Measurements from ENCODE around the gene NEDD9.

DNA sequence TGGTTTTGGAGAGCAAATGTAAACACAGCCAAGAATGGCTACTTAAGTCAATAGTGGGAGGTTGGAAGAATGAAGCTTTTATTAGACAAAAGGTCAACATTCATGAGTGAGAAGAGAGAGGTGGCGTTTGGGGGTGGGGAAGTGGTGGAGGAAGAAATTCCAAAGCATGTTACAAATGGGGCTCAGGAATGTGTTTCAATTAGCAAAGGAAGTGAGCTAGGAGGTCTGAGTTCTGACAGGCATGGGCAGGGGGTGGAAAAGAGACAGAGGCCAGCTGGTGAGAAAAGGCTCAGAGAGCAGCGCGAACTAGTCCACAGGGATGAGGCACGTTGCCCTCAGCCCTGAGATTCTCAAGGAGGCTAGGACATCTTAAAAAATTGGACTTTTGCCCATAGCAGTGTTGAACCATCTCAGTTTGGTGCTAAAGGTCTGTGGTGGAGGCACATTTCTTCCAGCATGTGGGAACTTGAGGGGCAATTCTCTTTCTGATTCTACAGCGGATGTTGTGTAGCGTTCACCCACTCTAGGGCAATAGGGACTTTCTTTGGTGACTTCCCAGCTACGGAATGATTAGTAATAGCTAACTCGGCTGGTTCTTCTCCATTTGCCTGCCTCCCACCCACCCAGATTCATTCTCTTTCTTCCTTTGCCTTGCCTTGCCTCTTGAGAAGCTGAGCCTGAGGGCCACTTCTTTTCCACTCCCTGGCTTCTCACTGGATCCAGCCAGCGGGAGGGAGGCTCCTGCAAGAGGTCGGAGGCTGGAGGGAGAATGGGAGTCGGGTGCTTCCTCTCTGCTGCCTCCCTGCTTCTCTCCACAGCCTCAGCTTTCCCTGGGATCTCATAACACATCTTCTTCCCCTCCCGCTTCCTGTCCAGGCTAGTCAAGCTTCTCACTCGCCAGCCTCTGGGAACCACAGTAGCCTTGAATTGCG, 45.1 kb upstream of the NEDD9 start:
- TF ChIP-seq YY1 (tag by site-specific recombination; IDR thresholded peaks at IDR 0.05) (no peak), ZFHX2 (tag by site-specific recombination; conservative IDR thresholded peaks at IDR 0.05) (peak; percentile 30; the same call in 1 of the 2 replicates)
- TF ChIP-seq, protein P1, sequence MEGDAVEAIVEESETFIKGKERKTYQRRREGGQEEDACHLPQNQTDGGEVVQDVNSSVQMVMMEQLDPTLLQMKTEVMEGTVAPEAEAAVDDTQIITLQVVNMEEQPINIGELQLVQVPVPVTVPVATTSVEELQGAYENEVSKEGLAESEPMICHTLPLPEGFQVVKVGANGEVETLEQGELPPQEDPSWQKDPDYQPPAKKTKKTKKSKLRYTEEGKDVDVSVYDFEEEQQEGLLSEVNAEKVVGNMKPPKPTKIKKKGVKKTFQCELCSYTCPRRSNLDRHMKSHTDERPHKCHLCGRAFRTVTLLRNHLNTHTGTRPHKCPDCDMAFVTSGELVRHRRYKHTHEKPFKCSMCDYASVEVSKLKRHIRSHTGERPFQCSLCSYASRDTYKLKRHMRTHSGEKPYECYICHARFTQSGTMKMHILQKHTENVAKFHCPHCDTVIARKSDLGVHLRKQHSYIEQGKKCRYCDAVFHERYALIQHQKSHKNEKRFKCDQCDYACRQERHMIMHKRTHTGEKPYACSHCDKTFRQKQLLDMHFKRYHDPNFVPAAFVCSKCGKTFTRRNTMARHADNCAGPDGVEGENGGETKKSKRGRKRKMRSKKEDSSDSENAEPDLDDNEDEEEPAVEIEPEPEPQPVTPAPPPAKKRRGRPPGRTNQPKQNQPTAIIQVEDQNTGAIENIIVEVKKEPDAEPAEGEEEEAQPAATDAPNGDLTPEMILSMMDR (tag by site-specific recombination; IDR thresholded peaks at IDR 0.05): no peak
- TF ChIP-seq, protein P2, sequence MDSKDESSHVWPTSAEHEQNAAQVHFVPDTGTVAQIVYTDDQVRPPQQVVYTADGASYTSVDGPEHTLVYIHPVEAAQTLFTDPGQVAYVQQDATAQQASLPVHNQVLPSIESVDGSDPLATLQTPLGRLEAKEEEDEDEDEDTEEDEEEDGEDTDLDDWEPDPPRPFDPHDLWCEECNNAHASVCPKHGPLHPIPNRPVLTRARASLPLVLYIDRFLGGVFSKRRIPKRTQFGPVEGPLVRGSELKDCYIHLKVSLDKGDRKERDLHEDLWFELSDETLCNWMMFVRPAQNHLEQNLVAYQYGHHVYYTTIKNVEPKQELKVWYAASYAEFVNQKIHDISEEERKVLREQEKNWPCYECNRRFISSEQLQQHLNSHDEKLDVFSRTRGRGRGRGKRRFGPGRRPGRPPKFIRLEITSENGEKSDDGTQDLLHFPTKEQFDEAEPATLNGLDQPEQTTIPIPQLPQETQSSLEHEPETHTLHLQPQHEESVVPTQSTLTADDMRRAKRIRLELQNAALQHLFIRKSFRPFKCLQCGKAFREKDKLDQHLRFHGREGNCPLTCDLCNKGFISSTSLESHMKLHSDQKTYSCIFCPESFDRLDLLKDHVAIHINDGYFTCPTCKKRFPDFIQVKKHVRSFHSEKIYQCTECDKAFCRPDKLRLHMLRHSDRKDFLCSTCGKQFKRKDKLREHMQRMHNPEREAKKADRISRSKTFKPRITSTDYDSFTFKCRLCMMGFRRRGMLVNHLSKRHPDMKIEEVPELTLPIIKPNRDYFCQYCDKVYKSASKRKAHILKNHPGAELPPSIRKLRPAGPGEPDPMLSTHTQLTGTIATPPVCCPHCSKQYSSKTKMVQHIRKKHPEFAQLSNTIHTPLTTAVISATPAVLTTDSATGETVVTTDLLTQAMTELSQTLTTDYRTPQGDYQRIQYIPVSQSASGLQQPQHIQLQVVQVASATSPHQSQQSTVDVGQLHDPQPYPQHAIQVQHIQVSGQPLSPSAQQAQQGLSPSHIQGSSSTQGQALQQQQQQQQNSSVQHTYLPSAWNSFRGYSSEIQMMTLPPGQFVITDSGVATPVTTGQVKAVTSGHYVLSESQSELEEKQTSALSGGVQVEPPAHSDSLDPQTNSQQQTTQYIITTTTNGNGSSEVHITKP (tag by site-specific recombination; IDR thresholded peaks at IDR 0.05): no peak
- TF ChIP-seq, protein P3, sequence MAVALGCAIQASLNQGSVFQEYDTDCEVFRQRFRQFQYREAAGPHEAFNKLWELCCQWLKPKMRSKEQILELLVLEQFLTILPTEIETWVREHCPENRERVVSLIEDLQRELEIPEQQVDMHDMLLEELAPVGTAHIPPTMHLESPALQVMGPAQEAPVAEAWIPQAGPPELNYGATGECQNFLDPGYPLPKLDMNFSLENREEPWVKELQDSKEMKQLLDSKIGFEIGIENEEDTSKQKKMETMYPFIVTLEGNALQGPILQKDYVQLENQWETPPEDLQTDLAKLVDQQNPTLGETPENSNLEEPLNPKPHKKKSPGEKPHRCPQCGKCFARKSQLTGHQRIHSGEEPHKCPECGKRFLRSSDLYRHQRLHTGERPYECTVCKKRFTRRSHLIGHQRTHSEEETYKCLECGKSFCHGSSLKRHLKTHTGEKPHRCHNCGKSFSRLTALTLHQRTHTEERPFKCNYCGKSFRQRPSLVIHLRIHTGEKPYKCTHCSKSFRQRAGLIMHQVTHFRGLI (tag by site-specific recombination; IDR thresholded peaks at IDR 0.05): no peak
